ENCODE data around the gene RPL13.

The RPL13 gene

GRCh38 chr16:89563639-89564392 is 3.3 kb downstream of the RPL13 start:
- DNase-seq (ENCODE audit: insufficient read length, low spot score) = no peak
- no peak for TF ChIP-seq CTCF (IDR thresholded peaks at IDR 0.05; ENCODE audit: insufficient read depth, missing control alignments)
- no peak for FAIRE-seq

GRCh38 chr16:89564476-89565255 is 4.2 kb downstream of the RPL13 start:
- FAIRE-seq (no peak), DNase-seq (ENCODE audit: insufficient read length, low spot score) (no peak)
- no peak for TF ChIP-seq CTCF (IDR thresholded peaks at IDR 0.05; ENCODE audit: insufficient read depth, missing control alignments)

GRCh38 chr16:89565256-89565505 is 4.7 kb downstream of the RPL13 start:
- DNase-seq (ENCODE audit: insufficient read length, low spot score) (no peak), FAIRE-seq (no peak)
- no peak for TF ChIP-seq CTCF (IDR thresholded peaks at IDR 0.05; ENCODE audit: insufficient read depth, missing control alignments)

GRCh38 chr16:89565506-89566372 is 5.3 kb downstream of the RPL13 start:
- peak; percentile 60 for TF ChIP-seq CTCF (IDR thresholded peaks at IDR 0.05; ENCODE audit: insufficient read depth, missing control alignments)
- FAIRE-seq = no peak
- no peak for DNase-seq (ENCODE audit: insufficient read length, low spot score)

GRCh38 chr16:89567656-89568594 is 7.4 kb downstream of the RPL13 start:
- no peak for DNase-seq (ENCODE audit: insufficient read length, low spot score)
- no peak for TF ChIP-seq CTCF (IDR thresholded peaks at IDR 0.05; ENCODE audit: insufficient read depth, missing control alignments)
- FAIRE-seq = no peak

GRCh38 chr16:89569506-89570341 is 9.2 kb downstream of the RPL13 start:
- FAIRE-seq = no peak
- no peak for DNase-seq (ENCODE audit: insufficient read length, low spot score)
- TF ChIP-seq CTCF (IDR thresholded peaks at IDR 0.05; ENCODE audit: insufficient read depth, missing control alignments) = no peak
